GM12878 (cell line): ENCODE data around the gene COTL1.

ENCODE experiments used
- CREM ChIP-seq: IDR thresholded peaks from 2 replicates; pipeline ENCODE4 v1.6.1; 2014; ENCODE audit warnings: antibody characterized with exemption, low read depth
- EP300 ChIP-seq, 2 experiments: fragments of 150-350 bp in 1 of 2; IDR thresholded peaks; 2 replicates each; pipeline ENCODE4 v1.6.1; 2011 to 2012; ENCODE audit warnings: low read depth in 2 of 2, low read length in 2 of 2, borderline replicate concordance in 1 of 2, improper control_type of control experiment in 1 of 2, inconsistent platforms in 1 of 2; ENCODE audit not compliant: control insufficient read depth in 1 of 2
- HDAC2 ChIP-seq: fragments of 200-600 bp; sonication (generic); IDR thresholded peaks from 2 replicates; pipeline ENCODE4 v1.6.1; 2017
- NFIC ChIP-seq: IDR thresholded peaks from 2 replicates; pipeline ENCODE4 v1.6.1; 2012; ENCODE audit warnings: low read depth, mild to moderate bottlenecking, inconsistent platforms, low read length, moderate library complexity
- POLR2A ChIP-seq: IDR thresholded peaks from 2 replicates; pipeline ENCODE4 v1.6.1; 2011; ENCODE audit warnings: low read depth, mild to moderate bottlenecking, low read length
- POLR2AphosphoS5 ChIP-seq: IDR thresholded peaks from 2 replicates; pipeline ENCODE4 v1.6.1; 2011; ENCODE audit warnings: mild to moderate bottlenecking, low read length, inconsistent platforms
- ZNF274 ChIP-seq: IDR thresholded peaks from one replicate; pipeline ENCODE4 v1.8.0; 2011; ENCODE audit not compliant: insufficient read length, insufficient read depth
- TF ChIP-seq, protein P1 (sequence below), 3 experiments: IDR thresholded peaks in 2 of 3; conservative IDR thresholded peaks in 1 of 3; 2 replicates each; pipeline ENCODE4 v1.5.1; 2011; ENCODE audit warnings: low read depth in 3 of 3, low read length in 3 of 3, mild to moderate bottlenecking in 3 of 3, control low read depth in 2 of 3, moderate library complexity in 2 of 3, inconsistent platforms in 1 of 3, mixed read lengths in 1 of 3; ENCODE audit not compliant: control insufficient read depth in 2 of 3, insufficient read depth in 1 of 3; ENCODE audit errors: extremely low read depth in 1 of 3
- TF ChIP-seq, protein P2 (sequence below): IDR thresholded peaks from 2 replicates; pipeline ENCODE4 v1.6.1; 2012; ENCODE audit warnings: low read depth, low read length, improper control_type of control experiment

- TF ChIP-seq POLR2A (no peak), CREM (no peak), NFIC (no peak), POLR2AphosphoS5 (no peak; the same call in 1 of the 2 replicates), HDAC2 (no peak), EP300 (IDR thresholded peaks at IDR 0.05; ENCODE audit: borderline replicate concordance in 1 of 2, control insufficient read depth in 1 of 2, low read depth in 2 of 2, low read length in 2 of 2) (no peak), ZNF274 (no peak)
- TF ChIP-seq, protein P1, sequence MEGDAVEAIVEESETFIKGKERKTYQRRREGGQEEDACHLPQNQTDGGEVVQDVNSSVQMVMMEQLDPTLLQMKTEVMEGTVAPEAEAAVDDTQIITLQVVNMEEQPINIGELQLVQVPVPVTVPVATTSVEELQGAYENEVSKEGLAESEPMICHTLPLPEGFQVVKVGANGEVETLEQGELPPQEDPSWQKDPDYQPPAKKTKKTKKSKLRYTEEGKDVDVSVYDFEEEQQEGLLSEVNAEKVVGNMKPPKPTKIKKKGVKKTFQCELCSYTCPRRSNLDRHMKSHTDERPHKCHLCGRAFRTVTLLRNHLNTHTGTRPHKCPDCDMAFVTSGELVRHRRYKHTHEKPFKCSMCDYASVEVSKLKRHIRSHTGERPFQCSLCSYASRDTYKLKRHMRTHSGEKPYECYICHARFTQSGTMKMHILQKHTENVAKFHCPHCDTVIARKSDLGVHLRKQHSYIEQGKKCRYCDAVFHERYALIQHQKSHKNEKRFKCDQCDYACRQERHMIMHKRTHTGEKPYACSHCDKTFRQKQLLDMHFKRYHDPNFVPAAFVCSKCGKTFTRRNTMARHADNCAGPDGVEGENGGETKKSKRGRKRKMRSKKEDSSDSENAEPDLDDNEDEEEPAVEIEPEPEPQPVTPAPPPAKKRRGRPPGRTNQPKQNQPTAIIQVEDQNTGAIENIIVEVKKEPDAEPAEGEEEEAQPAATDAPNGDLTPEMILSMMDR (IDR thresholded peaks at IDR 0.05 in 2 of 3, conservative IDR thresholded peaks at IDR 0.05 in 1 of 3; ENCODE audit: control insufficient read depth in 2 of 3, extremely low read depth in 1 of 3, insufficient read depth in 1 of 3, low read depth in 3 of 3, low read length in 3 of 3) = no peak
- TF ChIP-seq, protein P2, sequence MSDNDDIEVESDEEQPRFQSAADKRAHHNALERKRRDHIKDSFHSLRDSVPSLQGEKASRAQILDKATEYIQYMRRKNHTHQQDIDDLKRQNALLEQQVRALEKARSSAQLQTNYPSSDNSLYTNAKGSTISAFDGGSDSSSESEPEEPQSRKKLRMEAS = no peak
Observed at GRCh38 chr16:84563064-84563715, 54.7 kb downstream of the COTL1 start.
